DND-41 (cell line): ENCODE results near the gene CCDC201.

ENCODE experiments used
- ATAC-seq: fragments of 200-7000 bp; cut with Tn5 transposase; 3 replicates; pipeline ENCODE4 v1.9.1; 2021; ENCODE audit warnings: low read depth; ENCODE audit not compliant: insufficient read depth
- DNase-seq: peaks from one replicate; pipeline ENCODE4 v3.0.0-alpha.2; 2020
- H2AFZ ChIP-seq: 2 replicates; pipeline ENCODE4 v1.6.0; 2012; ENCODE audit warnings: low read depth, low read length
- H3K27ac ChIP-seq: 2 replicates; pipeline ENCODE4 v1.5.1; 2012; ENCODE audit warnings: low read length, inconsistent platforms
- H3K27me3 ChIP-seq: fragments of 200-600 bp; sonication (generic); 2 replicates; pipeline ENCODE4 v1.6.0; 2012; ENCODE audit warnings: low read length, mild to moderate bottlenecking, inconsistent platforms; ENCODE audit not compliant: insufficient read depth, poor library complexity
- H3K36me3 ChIP-seq: 2 replicates; pipeline ENCODE4 v1.5.1; 2012; ENCODE audit warnings: low read length, inconsistent platforms; ENCODE audit not compliant: insufficient read depth
- H3K4me1 ChIP-seq: 2 replicates; pipeline ENCODE4 v1.5.1; 2012; ENCODE audit warnings: mild to moderate bottlenecking, low read length; ENCODE audit not compliant: insufficient read depth
- H3K4me2 ChIP-seq: 2 replicates; pipeline ENCODE4 v1.6.0; 2012; ENCODE audit warnings: mild to moderate bottlenecking, moderate library complexity, low read length, inconsistent platforms; ENCODE audit not compliant: insufficient read depth
- H3K4me3 ChIP-seq, 2 experiments: fragments of 200-600 bp in 1 of 2; shearing (Covaris generic) in 1 of 2; 2 replicates each; pipeline ENCODE4 v1.5.1; 2012 to 2016; ENCODE audit warnings: inconsistent platforms in 2 of 2, low read length in 2 of 2, mild to moderate bottlenecking in 2 of 2, low read depth in 1 of 2, moderate library complexity in 1 of 2
- H3K79me2 ChIP-seq: 2 replicates; pipeline ENCODE4 v1.6.0; 2012; ENCODE audit warnings: low read length, inconsistent platforms; ENCODE audit not compliant: insufficient read depth
- H3K9ac ChIP-seq: 2 replicates; pipeline ENCODE4 v1.6.0; 2012; ENCODE audit warnings: low read depth, mild to moderate bottlenecking, inconsistent platforms, low read length, moderate library complexity
- H3K9me3 ChIP-seq: 2 replicates; pipeline ENCODE4 v1.5.1; 2012; ENCODE audit warnings: low read length, moderate library complexity, mild to moderate bottlenecking, inconsistent platforms; ENCODE audit not compliant: insufficient read depth, severe bottlenecking
- H4K20me1 ChIP-seq: 2 replicates; pipeline ENCODE4 v1.6.0; 2012; ENCODE audit warnings: low read length; ENCODE audit not compliant: insufficient read depth
- EZH2 ChIP-seq: IDR thresholded peaks from 3 replicates; pipeline ENCODE4 v1.6.1; 2012; ENCODE audit warnings: borderline replicate concordance, low read depth, mild to moderate bottlenecking, moderate library complexity, low read length, inconsistent platforms; ENCODE audit not compliant: severe bottlenecking
- TF ChIP-seq, protein P1 (sequence below): IDR thresholded peaks from 2 replicates; pipeline ENCODE4 v1.5.1; 2012; ENCODE audit warnings: borderline replicate concordance, low read length, moderate library complexity, mild to moderate bottlenecking; ENCODE audit not compliant: poor library complexity, severe bottlenecking; ENCODE audit errors: extremely low read depth

Gene CCDC201, protein sequence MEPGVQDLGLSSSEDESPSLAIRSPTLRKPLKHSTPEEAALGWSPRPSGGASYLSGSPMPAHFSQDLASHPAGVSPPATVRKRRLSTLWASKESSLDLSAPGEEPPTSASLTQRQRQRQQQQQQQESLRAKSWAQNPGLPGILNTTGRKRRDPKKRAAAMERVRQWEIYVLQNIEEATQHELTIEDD

DNA sequence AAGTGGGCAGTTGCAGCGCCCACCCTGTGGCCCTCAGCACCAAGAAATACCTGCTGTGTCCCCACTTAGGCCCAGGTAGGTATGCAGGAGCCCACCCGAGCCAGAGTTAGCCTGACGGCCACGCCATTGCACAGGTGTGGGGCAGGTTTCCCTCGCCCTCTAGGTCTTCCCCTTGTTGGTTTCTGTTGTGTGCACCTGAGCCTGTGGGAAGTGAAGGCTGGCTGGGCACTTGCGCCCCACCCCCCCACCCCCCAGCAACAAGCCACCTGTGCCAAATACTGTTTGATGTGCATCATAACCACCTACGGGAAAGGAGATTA lies at the start of gene CCDC201:
Gene CCDC201, minus strand, starts transcription at position 48 of the 320 bp plus-strand sequence. CDS start 75 bp downstream, outside the sequence.
- TF ChIP-seq EZH2: no peak
- TF ChIP-seq, protein P1, sequence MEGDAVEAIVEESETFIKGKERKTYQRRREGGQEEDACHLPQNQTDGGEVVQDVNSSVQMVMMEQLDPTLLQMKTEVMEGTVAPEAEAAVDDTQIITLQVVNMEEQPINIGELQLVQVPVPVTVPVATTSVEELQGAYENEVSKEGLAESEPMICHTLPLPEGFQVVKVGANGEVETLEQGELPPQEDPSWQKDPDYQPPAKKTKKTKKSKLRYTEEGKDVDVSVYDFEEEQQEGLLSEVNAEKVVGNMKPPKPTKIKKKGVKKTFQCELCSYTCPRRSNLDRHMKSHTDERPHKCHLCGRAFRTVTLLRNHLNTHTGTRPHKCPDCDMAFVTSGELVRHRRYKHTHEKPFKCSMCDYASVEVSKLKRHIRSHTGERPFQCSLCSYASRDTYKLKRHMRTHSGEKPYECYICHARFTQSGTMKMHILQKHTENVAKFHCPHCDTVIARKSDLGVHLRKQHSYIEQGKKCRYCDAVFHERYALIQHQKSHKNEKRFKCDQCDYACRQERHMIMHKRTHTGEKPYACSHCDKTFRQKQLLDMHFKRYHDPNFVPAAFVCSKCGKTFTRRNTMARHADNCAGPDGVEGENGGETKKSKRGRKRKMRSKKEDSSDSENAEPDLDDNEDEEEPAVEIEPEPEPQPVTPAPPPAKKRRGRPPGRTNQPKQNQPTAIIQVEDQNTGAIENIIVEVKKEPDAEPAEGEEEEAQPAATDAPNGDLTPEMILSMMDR: no peak
- no peak within 1 kb of the TSS for H2AFZ ChIP-seq
- H3K9me3 ChIP-seq: no peaks in the 10 kb centered on the region
- H3K27me3 ChIP-seq: peaks cover 6% of the 10 kb centered on the region
- H3K9ac ChIP-seq: no peak within 1 kb of the TSS
- H4K20me1 ChIP-seq: no peaks in the 10 kb centered on the region
- H3K4me2 ChIP-seq: no peak within 1 kb of the TSS
- H3K4me1 ChIP-seq: no peaks in the 10 kb centered on the region
- H3K79me2 ChIP-seq: no peaks in the 10 kb centered on the region
- H3K27ac ChIP-seq: no peak within 1 kb of the TSS
- H3K4me3 ChIP-seq: no peak within 1 kb of the TSS
- DNase-seq (no peak), ATAC-seq (no peak)
- no peaks in the 10 kb centered on the region for H3K36me3 ChIP-seq

DNA sequence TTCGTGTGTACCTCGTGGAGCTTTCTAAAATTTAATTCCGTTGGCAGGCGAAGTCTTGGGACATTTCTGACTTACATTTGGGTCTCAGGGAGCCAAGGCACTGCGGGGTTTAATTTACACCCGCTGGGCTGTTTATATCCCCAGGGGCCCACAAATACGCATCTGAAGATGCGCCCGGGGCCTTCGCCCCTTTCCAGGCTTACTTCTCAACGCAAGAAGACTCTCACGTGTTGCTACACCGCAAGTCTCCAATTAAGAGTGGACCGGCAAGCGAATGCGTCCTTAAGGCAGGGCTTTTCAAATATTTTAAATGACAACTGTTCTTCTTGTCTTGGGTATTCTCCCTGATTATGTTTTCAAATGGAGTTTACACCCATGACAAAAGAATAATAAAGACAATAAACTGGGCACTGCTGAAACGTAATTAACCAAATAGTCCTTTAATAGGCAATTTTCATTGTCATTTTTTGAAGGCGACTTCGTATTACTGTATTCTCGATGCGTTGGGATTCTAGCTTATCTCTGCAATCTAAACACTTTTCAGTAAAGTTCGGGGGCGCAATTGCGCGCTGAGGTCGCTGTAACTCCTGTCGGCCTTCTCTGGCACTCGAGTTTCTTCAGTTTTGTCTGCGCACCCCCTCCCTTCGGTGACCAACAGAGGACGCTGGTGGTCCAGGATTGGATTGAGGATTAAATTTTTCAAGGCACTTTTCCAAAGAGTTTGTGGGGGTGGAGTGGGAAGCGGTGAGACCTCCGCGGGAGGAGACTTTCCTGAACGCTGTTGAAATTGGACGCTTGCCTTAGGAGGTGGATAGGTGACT lies 49.0 kb upstream of the CCDC201 start:
- no peak overlapping the region for H3K4me2 ChIP-seq
- H3K4me3 ChIP-seq: no peak overlapping the region

DNA sequence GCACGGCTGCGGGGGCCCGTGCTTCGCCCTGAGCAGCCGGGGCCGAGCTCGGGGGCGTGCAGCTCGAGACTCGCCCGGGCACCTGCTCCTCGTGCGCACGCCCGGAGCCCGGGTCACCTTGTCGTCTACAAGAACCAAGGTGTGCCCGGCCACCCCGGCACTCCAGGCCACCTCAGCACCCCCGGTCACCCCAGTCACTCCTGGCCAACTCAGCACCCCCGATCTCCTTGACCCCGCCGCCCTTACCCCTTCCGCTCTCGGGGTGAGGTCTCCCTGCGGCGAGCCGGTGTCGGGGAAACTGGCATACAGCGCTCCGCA lies 48.5 kb upstream of the CCDC201 start:
- H3K4me3 ChIP-seq: no peak overlapping the region
- no peak overlapping the region for H3K27ac ChIP-seq
- no peak overlapping the region for H3K9ac ChIP-seq
- peaks cover 5% of the 10 kb centered on the region for H3K27me3 ChIP-seq
- TF ChIP-seq EZH2: no peak
- TF ChIP-seq, protein P1: no peak
- no peak overlapping the region for H2AFZ ChIP-seq
- ATAC-seq (no peak), DNase-seq (no peak)
- H3K4me1 ChIP-seq: no peaks in the 10 kb centered on the region
- no peaks in the 10 kb centered on the region for H3K9me3 ChIP-seq
- no peak overlapping the region for H3K4me2 ChIP-seq
- H3K79me2 ChIP-seq: no peaks in the 10 kb centered on the region
- no peaks in the 10 kb centered on the region for H4K20me1 ChIP-seq
- no peaks in the 10 kb centered on the region for H3K36me3 ChIP-seq

More for the DNA sequence above, 49.0 kb upstream of the CCDC201 start:
- no peak for TF ChIP-seq EZH2
- TF ChIP-seq, protein P1: no peak
- Histone ChIP-seq H4K20me1 (no peaks in the 10 kb centered on the region), H3K79me2 (no peaks in the 10 kb centered on the region), H3K36me3 (no peaks in the 10 kb centered on the region), H3K9ac (no peak overlapping the region), H3K4me1 (no peaks in the 10 kb centered on the region), H3K9me3 (no peaks in the 10 kb centered on the region), H3K27ac (no peak overlapping the region), H3K27me3 (peaks cover 5% of the 10 kb centered on the region), H2AFZ (no peak overlapping the region)
- DNase-seq (no peak), ATAC-seq (no peak)
